ENCODE measurements around the gene KCNJ5. TPM values are rescaled to one million over a fixed set of nuclear protein-coding genes. Genes with fewer than 3 reads are reported as not detected.

Gene KCNJ5
- total and polyA plus RNA-seq, 2 experiments from 2014 or later: not detected

- Histone ChIP-seq H3K36me3 (ENCODE audit: insufficient read depth) (no peaks in the 10 kb centered on the region), H4K20me1 (replicated peaks; ENCODE audit: insufficient read depth) (no peaks in the 10 kb centered on the region), H3K9me2 (ENCODE audit: insufficient read depth) (no peaks in the 10 kb centered on the region), H3K27me3 (ENCODE audit: insufficient read depth) (no peaks in the 10 kb centered on the region), H3K4me3 (no peak overlapping the region), H3K4me1 (ENCODE audit: insufficient read depth) (no peaks in the 10 kb centered on the region), H3F3A (replicated peaks; ENCODE audit: low read depth) (no peaks in the 10 kb centered on the region), H3K27ac (ENCODE audit: low read depth) (no peak overlapping the region), H2AFZ (no peak overlapping the region), H3K4me2 (no peak overlapping the region), H3K79me2 (replicated peaks; ENCODE audit: insufficient read depth) (no peaks in the 10 kb centered on the region)
- H3K4me3 Mint-ChIP-seq: no peak overlapping the region
- no peaks in the 10 kb centered on the region; the same call in 2 of the 3 replicates for H3K36me3 Mint-ChIP-seq (ENCODE audit: low read depth)
- H3K27ac Mint-ChIP-seq: no peak overlapping the region
- ATAC-seq (no peak), DNase-seq (ENCODE audit: low spot score) (no peak)
- TF ChIP-seq CREB1 (CRISPR knock-in tag; IDR thresholded peaks at IDR 0.05; ENCODE audit: low read depth): no peak
- TF ChIP-seq, protein P1, sequence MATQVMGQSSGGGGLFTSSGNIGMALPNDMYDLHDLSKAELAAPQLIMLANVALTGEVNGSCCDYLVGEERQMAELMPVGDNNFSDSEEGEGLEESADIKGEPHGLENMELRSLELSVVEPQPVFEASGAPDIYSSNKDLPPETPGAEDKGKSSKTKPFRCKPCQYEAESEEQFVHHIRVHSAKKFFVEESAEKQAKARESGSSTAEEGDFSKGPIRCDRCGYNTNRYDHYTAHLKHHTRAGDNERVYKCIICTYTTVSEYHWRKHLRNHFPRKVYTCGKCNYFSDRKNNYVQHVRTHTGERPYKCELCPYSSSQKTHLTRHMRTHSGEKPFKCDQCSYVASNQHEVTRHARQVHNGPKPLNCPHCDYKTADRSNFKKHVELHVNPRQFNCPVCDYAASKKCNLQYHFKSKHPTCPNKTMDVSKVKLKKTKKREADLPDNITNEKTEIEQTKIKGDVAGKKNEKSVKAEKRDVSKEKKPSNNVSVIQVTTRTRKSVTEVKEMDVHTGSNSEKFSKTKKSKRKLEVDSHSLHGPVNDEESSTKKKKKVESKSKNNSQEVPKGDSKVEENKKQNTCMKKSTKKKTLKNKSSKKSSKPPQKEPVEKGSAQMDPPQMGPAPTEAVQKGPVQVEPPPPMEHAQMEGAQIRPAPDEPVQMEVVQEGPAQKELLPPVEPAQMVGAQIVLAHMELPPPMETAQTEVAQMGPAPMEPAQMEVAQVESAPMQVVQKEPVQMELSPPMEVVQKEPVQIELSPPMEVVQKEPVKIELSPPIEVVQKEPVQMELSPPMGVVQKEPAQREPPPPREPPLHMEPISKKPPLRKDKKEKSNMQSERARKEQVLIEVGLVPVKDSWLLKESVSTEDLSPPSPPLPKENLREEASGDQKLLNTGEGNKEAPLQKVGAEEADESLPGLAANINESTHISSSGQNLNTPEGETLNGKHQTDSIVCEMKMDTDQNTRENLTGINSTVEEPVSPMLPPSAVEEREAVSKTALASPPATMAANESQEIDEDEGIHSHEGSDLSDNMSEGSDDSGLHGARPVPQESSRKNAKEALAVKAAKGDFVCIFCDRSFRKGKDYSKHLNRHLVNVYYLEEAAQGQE (IDR thresholded peaks at IDR 0.05; ENCODE audit: unreplicated experiment): no peak
- TF ChIP-seq EZH2phosphoT487 (IDR thresholded peaks at IDR 0.05; ENCODE audit: unreplicated experiment): no peak
- TF ChIP-seq, protein P2, sequence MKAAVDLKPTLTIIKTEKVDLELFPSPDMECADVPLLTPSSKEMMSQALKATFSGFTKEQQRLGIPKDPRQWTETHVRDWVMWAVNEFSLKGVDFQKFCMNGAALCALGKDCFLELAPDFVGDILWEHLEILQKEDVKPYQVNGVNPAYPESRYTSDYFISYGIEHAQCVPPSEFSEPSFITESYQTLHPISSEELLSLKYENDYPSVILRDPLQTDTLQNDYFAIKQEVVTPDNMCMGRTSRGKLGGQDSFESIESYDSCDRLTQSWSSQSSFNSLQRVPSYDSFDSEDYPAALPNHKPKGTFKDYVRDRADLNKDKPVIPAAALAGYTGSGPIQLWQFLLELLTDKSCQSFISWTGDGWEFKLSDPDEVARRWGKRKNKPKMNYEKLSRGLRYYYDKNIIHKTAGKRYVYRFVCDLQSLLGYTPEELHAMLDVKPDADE (IDR thresholded peaks at IDR 0.05): no peak
- TF ChIP-seq ZNF462 (CRISPR knock-in tag; IDR thresholded peaks at IDR 0.05): no peak
- no peak for TF ChIP-seq ZNF331 (CRISPR knock-in tag; IDR thresholded peaks at IDR 0.05; ENCODE audit: low read depth)
- no peak for TF ChIP-seq EZH2 (IDR thresholded peaks at IDR 0.05; ENCODE audit: low read depth, unreplicated experiment)
- no peak for TF ChIP-seq POLR2AphosphoS5 (IDR thresholded peaks at IDR 0.05; ENCODE audit: low read depth)
- TF ChIP-seq JUNB (IDR thresholded peaks at IDR 0.05; ENCODE audit: unreplicated experiment): no peak
- no peak for TF ChIP-seq NANOG (IDR thresholded peaks at IDR 0.05; ENCODE audit: borderline replicate concordance)
- TF ChIP-seq STAT1 (IDR thresholded peaks at IDR 0.05; ENCODE audit: unreplicated experiment): no peak
- no peak for TF ChIP-seq ZNF114 (CRISPR knock-in tag; IDR thresholded peaks at IDR 0.05)
- TF ChIP-seq CTCF (conservative IDR thresholded peaks at IDR 0.05; ENCODE audit: low read depth in 2 of 2): no peak
- peaks cover 1% of the 10 kb centered on the region; the same call in 2 of the 3 replicates for H3K9me3 Mint-ChIP-seq
- peaks cover 8% of the 10 kb centered on the region for H3K27me3 Mint-ChIP-seq (ENCODE audit: insufficient read depth, low read depth, poor library complexity)
- H3K4me1 Mint-ChIP-seq: no peaks in the 10 kb centered on the region; the same call in 2 of the 3 replicates
Observed at GRCh38 chr11:128916681-128917080, 25.5 kb downstream of the KCNJ5 start.

Measured in GM23338 (cell line).